Iris pigment epithelial cell (primary cell): Measurements from ENCODE around the gene MEX3B.
"Not testable (repeated sequence)": the region's sequence is repeated elsewhere in the genome, so short reads cannot be mapped to it uniquely, and the experiment has no call there.

ENCODE experiments used
- DNase-seq: peaks from one replicate; pipeline ENCODE4 v3.0.0-alpha.2; 2011; ENCODE audit warnings: low read depth

MEX3B gene

DNA sequence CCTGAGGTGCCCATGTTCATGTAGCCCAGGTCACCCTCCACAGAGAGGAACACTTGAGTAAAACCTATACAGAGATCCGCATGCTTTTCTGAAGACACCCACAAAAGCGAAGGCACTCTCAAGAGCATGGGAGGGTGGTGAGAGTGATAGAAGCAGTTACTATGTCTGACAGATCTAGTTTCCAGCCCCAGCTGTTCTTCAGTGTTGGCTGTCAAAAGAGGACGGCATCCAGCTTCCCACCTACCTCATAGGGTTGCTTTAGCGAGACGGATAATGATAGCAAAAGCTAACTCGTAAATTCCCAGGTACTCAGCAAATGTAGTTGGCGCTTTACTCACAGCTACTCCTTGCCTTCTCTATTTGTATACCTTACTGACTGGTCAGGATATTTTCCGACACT is 3.0 kb upstream of the MEX3B start:
- no peak for DNase-seq

DNA sequence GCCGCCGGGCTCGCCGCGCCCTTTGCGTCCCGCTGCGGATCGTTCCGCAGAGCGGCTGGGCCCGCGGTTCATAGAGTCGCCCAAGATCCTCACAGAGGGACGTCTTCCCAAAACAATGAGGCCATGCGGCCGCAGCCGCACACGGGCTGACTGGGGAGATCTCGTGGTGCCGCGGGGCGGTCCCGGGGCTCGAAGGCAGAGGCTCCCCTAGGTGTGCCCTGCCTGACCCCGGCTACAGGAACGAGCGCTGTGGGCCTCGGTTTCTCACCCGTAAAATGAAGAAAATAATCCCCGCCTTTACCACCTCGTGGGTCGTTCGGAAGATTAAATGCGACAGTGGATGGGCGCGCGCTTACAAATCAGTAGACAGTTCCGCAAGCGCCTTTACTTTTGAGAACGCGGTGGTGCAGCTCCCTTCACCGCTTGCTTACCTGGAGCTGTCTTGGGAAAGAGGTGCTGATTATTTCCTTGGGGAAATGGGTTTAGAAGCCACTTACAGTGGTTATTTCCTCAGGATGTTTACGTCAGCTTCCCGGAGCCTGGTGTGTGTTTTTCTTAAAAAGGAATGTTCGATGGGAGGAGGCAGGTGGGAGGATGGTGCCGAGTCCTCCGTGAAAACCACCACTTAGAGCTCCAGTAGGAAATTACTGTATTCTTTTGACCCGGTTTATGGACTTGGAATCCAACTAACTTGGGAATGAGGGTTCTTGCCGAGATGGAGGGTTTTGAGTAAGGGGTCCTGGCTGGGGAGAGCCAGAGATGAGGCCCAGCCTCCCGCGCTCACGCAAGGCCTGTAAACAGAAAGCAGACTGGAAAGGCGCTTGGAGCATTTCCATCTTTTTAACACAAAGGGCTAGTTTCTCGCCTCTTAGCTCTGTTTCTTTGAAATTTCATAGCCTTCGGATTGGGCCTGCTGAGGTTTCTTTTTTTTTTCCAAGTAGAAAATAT is 1.9 kb upstream of the MEX3B start:
- peak; percentile 28 for DNase-seq

GRCh38 chr15:82046666-82047452 is 1.0 kb upstream of the MEX3B start:
- peak; percentile 87 for DNase-seq

DNA sequence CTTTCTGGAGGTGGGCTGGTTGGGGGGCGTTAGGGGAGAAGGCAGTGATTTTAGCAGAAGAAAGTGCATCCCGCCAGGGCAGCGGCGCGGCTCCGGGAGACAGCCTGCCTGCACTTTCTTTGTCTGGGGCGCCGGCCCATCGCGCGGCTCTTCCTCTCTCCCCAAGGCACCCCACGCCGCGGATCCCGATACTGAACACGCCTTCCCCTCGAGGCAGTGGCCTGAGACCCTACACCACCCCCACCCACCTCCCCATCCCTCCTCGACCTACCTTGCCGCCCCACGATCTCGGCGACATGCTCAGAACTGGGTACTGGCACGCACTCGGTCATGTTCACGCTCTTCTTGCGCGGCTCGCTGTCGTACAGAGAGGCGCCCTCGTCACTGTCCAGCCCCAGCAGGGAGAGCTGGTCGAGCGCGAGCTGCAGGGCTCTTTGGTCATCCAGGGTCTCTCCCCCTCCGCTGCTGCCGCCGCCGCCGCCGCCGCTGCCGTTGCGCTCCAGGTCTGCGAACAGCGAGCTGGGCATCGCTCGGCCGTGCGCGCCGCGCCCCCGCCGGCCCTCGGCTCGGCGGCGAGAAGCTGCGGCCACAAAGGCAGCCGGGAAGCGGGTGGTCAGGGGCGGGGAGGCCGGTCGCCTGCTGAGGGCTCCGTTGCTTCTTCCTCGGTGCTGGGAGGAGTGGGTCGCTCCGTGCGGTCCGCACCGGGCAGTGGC is 483 bp downstream of the MEX3B start:
- peak; percentile 66 for DNase-seq

DNA sequence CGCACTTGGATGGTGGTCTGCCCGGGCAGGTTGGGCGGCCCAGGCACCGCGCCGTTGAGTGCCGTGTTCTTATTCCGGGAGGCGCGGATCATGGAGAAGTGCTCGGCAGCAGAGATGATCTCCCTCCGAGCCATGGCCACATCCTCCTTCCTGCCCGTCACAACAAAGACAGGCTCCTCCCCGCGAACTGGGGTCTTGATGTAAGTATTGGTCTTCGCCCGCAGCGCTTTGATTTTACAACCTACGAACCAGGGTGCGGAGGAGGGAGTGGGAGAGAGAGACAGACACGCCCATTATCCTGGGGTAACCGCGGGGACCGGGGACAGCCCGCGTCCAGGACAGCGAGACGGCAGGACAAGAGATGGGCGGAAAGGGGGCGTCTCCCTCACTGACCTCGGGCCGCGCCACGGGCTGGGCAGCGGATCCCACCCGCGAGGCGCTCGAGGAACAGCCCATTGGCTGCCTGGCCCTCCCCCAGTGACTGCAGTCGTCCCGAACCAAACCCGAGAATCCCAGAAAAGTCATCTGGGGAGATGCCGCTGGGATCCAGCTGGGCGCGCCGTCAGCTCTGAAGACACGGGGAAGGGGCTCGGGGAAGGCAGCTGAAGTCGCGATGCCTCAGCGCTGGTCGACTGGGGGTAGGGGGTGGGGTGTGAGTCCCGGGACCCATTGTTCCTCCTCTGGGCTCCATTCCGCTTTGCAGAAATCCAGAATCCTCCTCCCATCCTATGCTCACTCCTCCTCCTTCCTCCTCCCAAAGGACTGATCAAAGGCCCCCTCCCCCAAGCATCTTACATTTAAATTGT is 1.2 kb downstream of the MEX3B start:
- peak; percentile 84 for DNase-seq

- DNase-seq, result peak; percentile 14
These were observed 1.9 kb downstream of the MEX3B start for GRCh38 chr15:82043796-82044372.

- DNase-seq, result no peak
These were observed 2.6 kb downstream of the MEX3B start for GRCh38 chr15:82043130-82043673.

DNA sequence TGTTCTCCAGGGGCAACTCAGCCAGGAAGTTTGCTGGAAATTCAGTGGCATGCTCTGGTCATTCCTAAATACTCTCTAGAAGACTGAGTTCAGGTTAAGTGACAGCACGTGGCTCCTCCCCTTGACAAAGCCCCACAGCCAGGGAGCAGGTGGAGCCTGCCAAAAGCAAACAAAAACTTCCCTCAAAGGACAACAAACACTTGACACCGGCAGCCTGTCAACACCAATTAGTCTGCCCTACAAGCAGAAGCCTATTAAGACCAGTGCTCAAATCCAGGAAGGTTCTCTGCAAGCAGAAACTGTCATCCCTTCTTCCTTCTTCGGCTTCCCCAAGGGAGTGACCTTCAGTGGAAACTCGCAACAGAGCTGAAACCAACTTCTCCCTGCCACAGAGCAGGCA is 5.0 kb downstream of the MEX3B start:
- no peak for DNase-seq

DNA sequence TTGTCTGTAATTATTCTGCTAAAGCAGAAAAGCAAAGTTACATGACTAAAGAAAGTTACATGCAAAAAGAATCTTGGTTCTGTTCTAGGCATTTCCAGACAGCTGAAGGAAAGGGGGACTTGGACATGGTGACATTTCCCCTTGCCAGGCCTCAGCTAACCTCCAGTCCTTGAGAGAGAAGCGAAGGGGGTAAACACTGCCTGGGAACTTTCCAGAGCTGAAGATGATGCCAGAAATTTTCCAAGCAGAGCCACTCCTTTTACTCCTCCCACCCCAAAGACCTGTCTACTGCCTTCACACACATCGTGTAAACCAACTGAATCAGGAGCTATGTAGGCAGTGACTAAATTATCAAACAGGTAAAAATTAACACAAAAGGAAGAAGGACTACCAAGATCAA is 5.4 kb downstream of the MEX3B start:
- DNase-seq, result no peak

DNA sequence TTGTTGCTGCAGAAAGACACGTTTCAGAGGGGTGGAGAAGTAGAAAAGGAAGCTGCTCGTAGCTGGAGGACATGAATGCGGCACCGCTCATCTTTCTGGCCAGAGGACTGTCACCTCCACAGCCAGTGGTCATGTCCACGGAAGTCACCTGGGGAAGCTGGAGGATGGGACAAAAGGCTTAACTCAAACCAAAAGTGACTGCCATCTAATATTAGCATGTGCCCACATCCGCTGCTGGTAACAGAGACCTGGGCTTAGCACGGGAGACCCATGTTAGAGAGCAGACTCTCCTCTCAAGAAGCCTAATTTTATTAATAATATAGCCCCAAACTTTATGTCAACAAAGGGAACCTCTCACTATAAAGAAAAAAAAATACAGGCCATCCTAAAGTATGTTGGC is 5.9 kb downstream of the MEX3B start:
- no peak for DNase-seq

DNA sequence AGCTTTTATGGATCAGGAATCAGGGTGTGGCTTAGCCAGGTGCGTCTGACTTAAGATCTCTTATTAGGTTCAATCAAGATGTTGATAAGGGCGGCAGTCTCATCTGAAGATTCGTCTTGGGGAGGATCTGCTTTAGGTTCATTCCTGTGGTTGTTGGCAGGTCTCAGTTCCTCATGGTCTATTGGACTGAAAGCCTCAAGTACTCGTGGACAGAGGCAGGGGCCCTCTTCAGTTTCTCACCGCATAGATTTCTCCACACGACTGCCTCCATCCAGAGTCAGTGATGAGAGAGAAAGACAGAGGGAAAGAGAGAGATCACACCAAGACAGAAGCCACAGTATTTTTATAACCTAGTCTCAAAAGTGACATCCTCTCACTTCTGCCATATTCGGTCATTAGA is 9.4 kb downstream of the MEX3B start:
- no peak for DNase-seq

GRCh38 chr15:82031871-82032270 is 13.9 kb downstream of the MEX3B start:
- DNase-seq, result no peak

- no peak for DNase-seq
These were observed 15.6 kb downstream of the MEX3B start for GRCh38 chr15:82030176-82030575.

GRCh38 chr15:82028163-82028562 is 17.7 kb downstream of the MEX3B start:
- not testable (repeated sequence) for DNase-seq

DNA sequence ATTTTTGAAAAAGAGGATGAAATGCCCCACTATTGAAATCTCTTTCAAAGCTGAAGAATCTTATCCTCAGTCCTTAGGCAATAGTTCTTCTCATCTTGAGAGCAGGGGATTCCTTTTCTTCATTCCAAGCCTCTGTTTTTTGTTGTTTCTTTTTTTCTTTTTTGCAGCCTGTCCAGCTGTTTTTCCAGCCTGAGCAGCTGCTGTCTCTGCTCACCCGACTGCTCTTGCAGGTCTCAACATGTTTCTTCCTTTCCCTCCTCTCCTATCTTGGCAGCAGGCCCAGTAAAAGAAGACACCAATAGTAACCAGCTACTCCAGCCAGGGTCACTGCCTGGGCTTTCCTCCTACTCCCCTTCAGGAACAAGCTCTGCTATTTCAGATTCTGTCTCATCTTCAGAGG is 23.8 kb downstream of the MEX3B start:
- DNase-seq, result peak; percentile 56

DNA sequence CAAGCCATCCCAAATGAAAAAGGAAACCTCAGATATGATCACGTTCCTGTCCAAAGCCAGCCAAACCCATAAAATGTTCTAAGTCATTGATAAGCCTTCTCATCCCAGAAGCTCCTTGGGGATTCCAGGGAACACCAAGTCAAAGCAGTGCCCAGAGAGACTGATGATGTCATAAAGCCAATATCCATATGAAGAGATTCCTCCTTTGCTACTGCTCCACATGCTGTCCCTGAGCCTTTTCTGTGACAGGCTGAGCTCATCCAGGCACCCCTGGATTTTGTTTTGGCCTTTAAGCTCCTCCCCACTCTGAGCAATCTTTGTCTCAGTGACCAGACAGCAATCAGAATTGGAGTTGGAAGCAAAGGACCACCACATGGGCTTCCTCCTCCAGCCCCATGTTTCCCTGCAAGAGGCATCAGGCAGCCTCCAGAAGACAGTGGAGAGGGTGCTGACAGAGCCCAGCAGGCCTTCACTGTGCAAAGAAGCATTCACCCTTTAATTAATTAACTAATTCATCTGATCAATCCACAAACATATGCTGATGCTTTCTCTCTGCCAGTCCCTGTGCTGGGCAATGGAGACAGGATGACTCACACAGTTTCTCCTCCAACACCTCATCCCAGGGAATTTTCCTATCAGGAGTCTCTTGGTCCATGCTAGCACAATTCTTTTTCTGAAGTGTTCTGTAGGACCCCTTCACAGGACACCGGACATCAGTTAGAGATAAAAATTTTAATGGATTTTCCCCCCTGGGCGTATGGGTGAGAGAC is 25.0 kb downstream of the MEX3B start:
- DNase-seq, result no peak

GRCh38 chr15:82018201-82018600 is 27.6 kb downstream of the MEX3B start:
- no peak for DNase-seq

GRCh38 chr15:82017656-82018055 is 28.2 kb downstream of the MEX3B start:
- DNase-seq, result no peak

DNA sequence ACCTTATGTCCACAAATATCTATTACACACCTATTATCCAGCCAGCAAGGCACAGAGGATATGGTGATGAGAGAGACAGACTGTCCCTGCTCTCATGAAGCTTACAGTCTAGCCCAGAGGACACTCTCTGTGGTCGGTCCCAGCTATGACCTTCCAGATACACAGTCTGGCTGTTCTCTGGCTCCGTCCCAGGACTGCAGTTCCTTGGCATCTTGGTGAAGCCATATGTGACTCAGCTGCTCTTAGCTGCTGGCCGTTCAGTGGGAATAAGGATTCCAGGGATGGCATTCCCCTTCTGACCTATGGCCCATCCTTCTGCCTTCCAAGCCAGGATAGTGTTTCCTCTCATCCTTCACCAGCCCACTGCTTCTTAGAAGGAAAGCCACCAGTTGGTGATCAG is 30.8 kb downstream of the MEX3B start:
- DNase-seq, result no peak

DNA sequence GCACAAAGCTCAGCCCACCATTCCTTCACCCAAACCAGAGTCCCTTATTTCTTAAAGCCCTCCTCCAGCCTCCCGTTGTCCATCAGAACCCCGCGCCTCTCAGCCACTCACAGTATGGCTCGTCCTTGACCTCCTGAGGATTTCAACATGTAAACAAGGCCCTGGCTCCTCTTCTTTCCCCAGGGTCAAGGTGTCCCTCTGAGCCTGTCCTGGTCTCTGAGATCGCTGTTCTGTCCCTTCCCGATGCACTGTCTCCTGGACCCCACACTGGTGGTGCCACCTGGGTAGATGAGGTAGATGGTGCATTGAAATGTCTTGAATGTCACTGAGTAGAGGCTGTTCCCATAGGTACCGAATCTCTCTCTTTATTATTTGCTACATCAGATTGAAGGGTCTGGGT is 32.9 kb downstream of the MEX3B start:
- DNase-seq, result no peak
